ENCODE results near the gene PIWIL1. TPM values are rescaled to one million over a fixed set of nuclear protein-coding genes. Genes with fewer than 3 reads are reported as not detected.

PIWIL1 gene
- total RNA-seq, 2 experiments from 2014 or later: not detected

DNA sequence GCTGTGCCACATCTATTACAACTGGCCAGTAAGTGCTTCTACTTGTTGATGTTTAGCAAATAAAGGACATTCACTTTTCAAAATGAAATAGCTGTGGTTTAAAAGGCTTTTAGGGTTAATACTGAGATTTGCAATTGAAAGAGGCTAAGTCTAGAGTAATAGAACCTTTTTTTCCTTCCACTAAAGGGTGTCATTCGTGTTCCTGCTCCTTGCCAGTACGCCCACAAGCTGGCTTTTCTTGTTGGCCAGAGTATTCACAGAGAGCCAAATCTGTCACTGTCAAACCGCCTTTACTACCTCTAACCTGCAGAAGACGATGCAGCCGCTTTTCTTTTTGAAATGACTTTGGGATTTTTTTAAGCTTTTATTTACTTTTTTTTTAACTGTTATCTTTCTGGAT is 33.6 kb downstream of the PIWIL1 start:
- H3K36me3 Mint-ChIP-seq: no peaks in the 10 kb centered on the region

DNA sequence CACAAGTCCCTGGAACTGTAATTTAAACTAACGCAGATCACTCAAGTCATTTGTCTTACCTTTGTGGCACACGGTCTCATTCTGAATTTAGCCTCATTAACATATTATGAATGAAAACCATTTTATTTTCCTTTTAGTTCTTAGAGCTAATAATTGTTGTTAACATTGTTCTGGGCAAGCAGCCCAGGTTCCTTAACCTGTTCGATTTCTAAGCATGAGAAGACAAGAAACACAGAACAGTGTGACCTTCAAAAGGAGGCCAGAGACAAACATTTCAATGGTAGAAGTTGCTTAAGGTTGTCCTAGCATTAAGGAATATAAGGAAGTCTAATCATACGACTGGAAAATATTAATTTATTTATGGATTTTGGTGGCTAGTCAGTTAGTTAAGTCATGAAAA is 35.2 kb downstream of the PIWIL1 start:
- Mint-ChIP-seq H3K36me3 (no peaks in the 10 kb centered on the region), H3K4me1 (no peaks in the 10 kb centered on the region), H3K9me3 (ENCODE audit: low read depth) (no peaks in the 10 kb centered on the region), H3K27me3 (no peaks in the 10 kb centered on the region), H3K27ac (no peak overlapping the region), H3K4me3 (no peak overlapping the region)
- ATAC-seq (no peak), DNase-seq (no peak)
- CTCF ChIA-PET: no interaction called here

More for the DNA sequence above, 33.6 kb downstream of the PIWIL1 start:
- DNase-seq (no peak), ATAC-seq (no peak)
- H3K27me3 Mint-ChIP-seq: no peaks in the 10 kb centered on the region
- H3K4me3 Mint-ChIP-seq: no peak overlapping the region
- CTCF ChIA-PET: no interaction called here
- H3K27ac Mint-ChIP-seq: no peak overlapping the region
- H3K9me3 Mint-ChIP-seq (ENCODE audit: low read depth): no peaks in the 10 kb centered on the region
- no peaks in the 10 kb centered on the region for H3K4me1 Mint-ChIP-seq

DNA sequence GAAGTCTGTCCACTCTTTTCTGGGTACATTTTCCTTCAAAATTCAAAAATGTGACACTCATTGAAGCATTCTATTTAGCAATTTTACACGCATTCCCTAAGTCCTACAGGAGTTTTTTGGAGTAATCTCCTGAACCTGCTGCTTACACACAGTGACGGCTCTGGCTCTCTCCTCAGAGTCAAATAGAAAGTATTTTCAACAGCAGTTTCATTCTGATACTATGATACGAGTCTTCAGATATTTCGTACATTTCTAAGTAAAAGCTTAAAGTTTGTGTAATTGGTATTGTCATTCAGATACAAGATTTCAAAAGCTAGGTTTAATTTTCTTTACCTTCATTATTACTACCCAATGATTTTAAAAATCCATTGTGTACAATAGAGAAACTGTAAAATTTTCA is 36.4 kb downstream of the PIWIL1 start:
- Mint-ChIP-seq H3K4me3 (no peak overlapping the region), H3K36me3 (no peaks in the 10 kb centered on the region), H3K27ac (no peak overlapping the region), H3K4me1 (no peaks in the 10 kb centered on the region), H3K27me3 (no peaks in the 10 kb centered on the region), H3K9me3 (ENCODE audit: low read depth) (no peaks in the 10 kb centered on the region)
- DNase-seq (no peak), ATAC-seq (no peak)
- CTCF ChIA-PET: no interaction called here

DNA sequence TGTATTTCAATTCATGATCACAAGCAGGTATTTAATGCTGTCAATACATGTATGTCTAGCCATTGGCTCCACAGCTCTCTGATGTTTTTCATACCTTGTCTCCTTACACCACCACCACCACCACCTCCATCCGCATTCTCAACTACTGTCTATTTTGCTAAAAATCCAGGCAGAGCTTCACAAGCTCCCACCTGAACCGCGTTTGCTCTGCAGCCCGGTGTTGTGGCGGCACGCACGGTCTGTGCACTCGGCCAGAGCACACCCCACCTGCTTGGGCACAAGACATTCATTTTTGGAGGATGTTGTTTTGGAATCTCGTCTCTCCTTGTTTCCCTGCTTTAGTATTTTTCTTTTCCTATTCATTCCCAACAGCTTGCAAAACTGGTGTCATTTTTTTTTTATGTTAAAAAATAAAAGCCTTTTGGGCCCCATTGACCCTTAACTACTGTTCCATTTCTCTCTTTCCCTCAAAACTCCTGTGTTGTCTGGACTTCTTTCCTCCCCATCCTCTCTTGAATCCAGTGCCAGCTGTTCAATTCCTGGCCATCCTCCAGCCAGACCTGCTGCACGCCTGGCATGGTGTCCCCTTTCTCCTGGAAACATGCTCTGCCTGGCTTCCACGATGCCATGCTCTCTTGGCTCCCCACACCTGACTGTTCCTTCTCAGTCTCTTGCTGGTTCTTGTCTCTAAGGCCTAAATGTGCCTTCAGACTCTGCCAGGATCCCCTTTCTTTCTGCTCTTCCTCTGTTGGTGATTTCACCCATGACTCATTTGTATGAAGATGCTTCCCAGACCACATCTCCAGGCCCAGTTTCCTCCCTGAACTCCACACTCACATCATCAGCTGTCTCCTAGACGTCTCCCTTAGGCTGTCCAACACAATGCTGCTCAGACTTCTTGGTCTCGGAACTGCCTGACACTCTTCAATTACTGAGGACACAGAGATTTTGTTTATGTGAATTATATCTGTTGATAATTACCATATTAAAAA is 37.9 kb downstream of the PIWIL1 start:
- Mint-ChIP-seq H3K27ac (no peak overlapping the region), H3K27me3 (no peaks in the 10 kb centered on the region), H3K36me3 (no peaks in the 10 kb centered on the region), H3K4me1 (no peaks in the 10 kb centered on the region), H3K9me3 (ENCODE audit: low read depth) (no peaks in the 10 kb centered on the region), H3K4me3 (no peak overlapping the region)
- CTCF ChIA-PET: no interaction called here
- ATAC-seq (no peak), DNase-seq (no peak)

DNA sequence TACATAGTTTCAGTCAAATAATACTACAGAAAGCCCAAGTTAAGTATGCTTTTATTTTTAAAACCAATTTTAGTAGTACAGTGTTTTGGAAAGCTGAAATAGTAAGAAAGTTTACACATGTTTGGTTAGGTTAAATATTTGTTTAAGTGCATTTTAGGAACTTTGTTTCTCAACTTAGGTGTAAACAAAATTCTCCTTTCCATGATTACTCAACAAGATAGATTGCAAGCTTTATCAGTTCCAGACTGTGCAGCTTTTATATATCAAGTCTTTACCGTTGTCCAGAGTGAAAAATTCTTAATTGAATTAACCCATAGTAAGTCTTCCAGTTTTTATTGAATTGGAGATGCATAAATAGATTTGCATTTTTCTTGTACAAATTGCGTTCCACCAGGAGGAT is 45.1 kb downstream of the PIWIL1 start:
- no peak for ATAC-seq
- Mint-ChIP-seq H3K27me3 (no peaks in the 10 kb centered on the region), H3K27ac (no peak overlapping the region), H3K36me3 (no peaks in the 10 kb centered on the region), H3K9me3 (ENCODE audit: low read depth) (peaks cover 7% of the 10 kb centered on the region), H3K4me3 (no peak overlapping the region), H3K4me1 (no peaks in the 10 kb centered on the region)
- CTCF ChIA-PET: no interaction called here
- DNase-seq: no peak

DNA sequence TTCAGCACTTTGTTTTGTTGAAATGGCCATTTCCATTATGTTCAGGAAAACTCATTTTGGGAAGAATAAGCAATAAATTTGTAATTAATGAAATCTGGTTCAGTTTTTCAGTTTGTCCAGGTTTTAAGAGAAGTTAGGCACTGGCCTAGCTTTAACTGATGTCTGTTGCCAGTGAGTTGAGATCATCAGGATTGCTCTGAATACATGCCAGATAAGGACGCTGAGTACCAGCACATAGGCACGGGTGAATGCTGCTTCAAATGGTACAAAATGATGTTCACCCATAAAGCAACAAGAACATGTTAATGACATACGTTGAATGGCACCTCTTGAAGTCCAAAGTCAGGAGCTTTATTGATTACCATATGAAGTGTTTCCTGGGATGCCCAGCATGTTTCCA is 46.5 kb downstream of the PIWIL1 start:
- Mint-ChIP-seq H3K27me3 (no peaks in the 10 kb centered on the region), H3K4me3 (no peak overlapping the region), H3K27ac (no peak overlapping the region), H3K9me3 (ENCODE audit: low read depth) (peaks cover 12% of the 10 kb centered on the region), H3K4me1 (no peaks in the 10 kb centered on the region), H3K36me3 (peaks cover 4% of the 10 kb centered on the region)
- ATAC-seq: no peak
- CTCF ChIA-PET: no interaction called here
- DNase-seq: no peak

DNA sequence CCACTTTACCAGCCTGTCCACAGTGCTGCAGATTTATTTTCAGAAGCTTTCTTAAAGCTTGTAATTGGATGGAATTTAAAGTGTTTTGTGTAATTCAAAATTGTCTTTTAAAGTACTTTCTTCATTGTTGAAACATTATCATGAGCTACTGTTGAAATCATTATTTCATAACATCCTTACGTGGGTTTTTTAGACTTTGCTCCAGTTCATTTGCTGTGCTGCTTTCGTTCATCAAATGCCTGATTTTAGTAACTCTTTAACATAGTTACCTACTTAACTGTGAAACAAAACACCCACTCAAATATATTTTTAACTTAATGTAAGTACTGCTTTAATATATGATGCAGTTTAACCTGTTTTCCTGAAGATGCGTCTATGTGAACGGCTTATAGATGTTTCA is 47.5 kb downstream of the PIWIL1 start:
- H3K4me3 Mint-ChIP-seq: no peak overlapping the region
- peaks cover 14% of the 10 kb centered on the region for H3K9me3 Mint-ChIP-seq (ENCODE audit: low read depth)
- H3K4me1 Mint-ChIP-seq: no peaks in the 10 kb centered on the region
- H3K36me3 Mint-ChIP-seq: peaks cover 4% of the 10 kb centered on the region
- ATAC-seq: no peak
- CTCF ChIA-PET: no interaction called here
- no peak overlapping the region for H3K27ac Mint-ChIP-seq
- H3K27me3 Mint-ChIP-seq: no peaks in the 10 kb centered on the region
- DNase-seq: no peak

DNA sequence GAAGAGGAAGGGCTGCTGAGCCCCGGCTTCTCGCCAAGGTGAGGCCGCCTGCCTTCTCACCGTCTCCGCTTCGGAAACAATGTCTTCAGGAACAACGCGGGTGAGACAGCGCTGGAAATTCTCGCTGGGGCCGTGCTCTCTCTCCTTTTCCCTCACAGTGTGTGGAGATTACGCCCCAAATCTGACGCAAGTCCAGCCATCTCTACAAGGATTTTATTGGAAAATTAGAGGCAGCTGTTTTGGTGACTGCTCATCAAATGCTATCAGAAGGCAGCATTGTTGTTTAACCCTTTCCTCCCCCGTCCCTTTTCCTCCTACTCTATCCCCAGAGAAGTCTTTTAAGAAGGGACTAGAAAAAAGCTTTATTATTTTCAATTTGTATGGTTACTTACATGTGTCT is 53.5 kb downstream of the PIWIL1 start:
- no peak overlapping the region for H3K4me3 Mint-ChIP-seq
- peaks cover 3% of the 10 kb centered on the region for H3K27me3 Mint-ChIP-seq
- CTCF ChIA-PET: no interaction called here
- H3K9me3 Mint-ChIP-seq (ENCODE audit: low read depth): peaks cover 13% of the 10 kb centered on the region
- H3K4me1 Mint-ChIP-seq: peaks cover 5% of the 10 kb centered on the region
- ATAC-seq: no peak
- H3K36me3 Mint-ChIP-seq: peaks cover 4% of the 10 kb centered on the region
- DNase-seq: no peak
- no peak overlapping the region for H3K27ac Mint-ChIP-seq

DNA sequence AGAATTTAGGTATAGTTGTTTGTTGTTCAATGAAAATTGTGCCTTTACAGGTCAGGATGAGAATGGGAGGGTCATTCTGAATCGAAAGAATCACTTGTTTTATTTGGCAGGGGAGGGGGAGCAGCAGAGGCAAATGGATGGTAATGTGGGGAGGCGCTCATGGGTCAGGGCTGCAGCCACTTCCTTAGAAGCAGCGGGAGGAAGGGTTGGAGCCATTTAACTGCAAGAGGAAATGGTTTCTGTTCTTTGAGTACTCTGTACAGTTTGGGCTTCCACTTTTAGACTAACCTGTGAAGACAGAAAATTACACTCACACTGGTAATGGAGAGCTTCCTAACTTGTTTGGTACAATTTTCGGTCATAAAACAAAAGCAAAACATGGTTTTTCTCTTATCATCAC is 57.2 kb downstream of the PIWIL1 start:
- Mint-ChIP-seq H3K27me3 (peaks cover 3% of the 10 kb centered on the region), H3K4me3 (peak overlapping the region; percentile 12), H3K4me1 (peaks cover 5% of the 10 kb centered on the region), H3K36me3 (no peaks in the 10 kb centered on the region), H3K27ac (no peak overlapping the region), H3K9me3 (ENCODE audit: low read depth) (peaks cover 6% of the 10 kb centered on the region)
- no peak for DNase-seq
- no peak for ATAC-seq
- CTCF ChIA-PET: no interaction called here

DNA sequence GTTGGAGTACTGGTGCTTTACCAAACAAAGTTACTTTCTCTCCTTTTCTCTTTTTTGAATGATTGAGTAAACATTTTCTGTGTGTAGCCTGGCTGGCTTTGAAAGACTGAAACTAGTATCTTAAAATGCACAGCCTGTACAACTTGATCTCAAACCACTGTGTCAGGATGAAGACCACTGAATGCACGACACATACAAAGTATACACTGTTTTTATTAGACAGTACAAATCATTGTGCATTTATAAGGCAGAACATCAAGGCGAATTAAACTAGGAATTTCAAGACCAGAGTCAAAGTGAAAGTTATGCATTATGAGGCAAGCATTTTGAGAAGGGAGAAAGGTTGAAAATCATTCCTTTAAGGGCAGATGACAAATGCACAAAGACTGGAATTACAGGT is 59.0 kb downstream of the PIWIL1 start:
- H3K36me3 Mint-ChIP-seq: no peaks in the 10 kb centered on the region
- peaks cover 5% of the 10 kb centered on the region for H3K4me1 Mint-ChIP-seq
- no peak overlapping the region for H3K4me3 Mint-ChIP-seq
- no peak overlapping the region for H3K27ac Mint-ChIP-seq
- CTCF ChIA-PET: no interaction called here
- DNase-seq (no peak), ATAC-seq (no peak)
- peaks cover 4% of the 10 kb centered on the region for H3K9me3 Mint-ChIP-seq (ENCODE audit: low read depth)
- peaks cover 3% of the 10 kb centered on the region for H3K27me3 Mint-ChIP-seq

DNA sequence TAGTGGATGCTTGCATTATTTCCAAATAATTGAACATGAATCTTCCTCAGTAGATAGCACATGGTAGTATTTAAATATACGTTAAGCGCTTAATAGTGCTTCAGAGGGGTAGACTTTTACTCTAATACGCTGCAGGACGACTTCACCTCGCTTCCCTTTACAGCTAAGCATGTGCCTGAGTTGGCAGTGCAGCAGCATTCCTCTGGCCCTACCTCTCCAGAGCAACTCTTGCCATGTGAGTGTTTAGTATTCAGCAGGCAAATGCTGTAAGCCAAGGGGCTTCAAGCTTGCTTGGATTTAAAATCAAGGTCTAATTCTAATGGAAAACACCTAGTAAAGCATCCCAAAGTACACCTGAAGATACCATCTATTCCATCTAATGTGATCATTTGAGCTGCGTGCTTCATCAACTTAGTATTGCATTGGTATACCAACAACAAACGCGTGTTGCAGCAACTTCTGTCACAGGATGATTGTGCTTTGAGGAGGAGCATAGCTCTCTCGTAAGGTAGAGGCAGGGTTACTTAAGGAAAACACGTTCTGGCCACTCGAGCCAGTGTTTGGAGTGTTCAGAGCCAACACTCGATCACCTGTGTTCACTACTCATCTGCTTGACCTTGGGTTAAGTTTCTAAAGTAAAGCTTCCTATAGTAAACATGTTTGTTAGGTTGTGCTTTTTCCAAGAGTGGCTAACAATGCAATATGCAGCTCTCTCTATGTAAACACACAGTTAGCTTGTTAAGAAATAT is 60.6 kb downstream of the PIWIL1 start:
- peaks cover 3% of the 10 kb centered on the region for H3K27me3 Mint-ChIP-seq
- CTCF ChIA-PET: no interaction called here
- ATAC-seq: no peak

DNA sequence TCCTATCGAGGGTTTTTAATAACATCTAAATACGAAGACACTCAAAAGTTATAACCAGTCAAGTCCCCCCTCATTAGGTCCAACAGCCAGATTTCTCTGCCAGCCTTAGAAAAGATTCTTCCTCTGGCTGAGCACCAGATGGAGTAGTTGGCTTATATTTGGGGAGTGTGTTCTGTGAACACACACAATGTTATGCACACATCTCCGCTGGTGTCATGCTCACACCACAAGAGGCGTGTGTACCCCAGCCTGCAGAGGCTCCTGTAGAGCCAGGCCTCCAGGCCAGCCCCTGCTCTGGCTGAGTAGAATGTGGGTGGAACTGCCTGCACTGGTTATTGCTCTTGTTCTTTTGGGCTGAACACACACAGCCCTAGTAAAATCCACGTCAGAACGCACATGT is 64.0 kb downstream of the PIWIL1 start:
- no peak overlapping the region for H3K27ac Mint-ChIP-seq
- H3K36me3 Mint-ChIP-seq: no peaks in the 10 kb centered on the region
- ATAC-seq (no peak), DNase-seq (no peak)
- no peaks in the 10 kb centered on the region for H3K4me1 Mint-ChIP-seq
- H3K4me3 Mint-ChIP-seq: no peak overlapping the region
- CTCF ChIA-PET: no interaction called here
- H3K27me3 Mint-ChIP-seq: no peaks in the 10 kb centered on the region
- H3K9me3 Mint-ChIP-seq (ENCODE audit: low read depth): no peaks in the 10 kb centered on the region

More for the DNA sequence above, 60.6 kb downstream of the PIWIL1 start:
- Mint-ChIP-seq H3K36me3 (no peaks in the 10 kb centered on the region), H3K4me3 (no peak overlapping the region), H3K4me1 (peaks cover 5% of the 10 kb centered on the region), H3K9me3 (ENCODE audit: low read depth) (peaks cover under 1% of the 10 kb centered on the region), H3K27ac (no peak overlapping the region)
- no peak for DNase-seq

DNA sequence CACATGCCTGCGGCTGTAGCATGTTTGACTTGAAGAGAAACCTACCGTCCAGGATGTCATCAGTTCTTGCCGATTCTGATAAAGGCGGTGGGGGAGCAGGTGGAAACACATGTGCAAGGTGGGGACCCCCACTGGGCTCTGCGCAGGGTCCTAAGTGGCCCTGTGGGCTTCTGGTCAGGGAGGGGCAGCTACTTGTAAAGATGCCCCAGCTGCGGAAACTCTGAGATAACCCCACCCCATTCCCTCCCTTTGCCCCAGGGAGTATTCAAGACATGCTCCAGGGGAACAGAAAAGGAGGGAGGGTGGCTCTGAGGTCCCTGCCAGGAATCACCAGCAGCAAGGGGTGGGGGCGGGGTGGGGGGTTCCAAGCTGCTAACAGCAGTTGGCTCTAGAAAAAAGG is 67.6 kb downstream of the PIWIL1 start:
- Mint-ChIP-seq H3K9me3 (ENCODE audit: low read depth) (no peaks in the 10 kb centered on the region), H3K27me3 (no peaks in the 10 kb centered on the region), H3K4me1 (no peaks in the 10 kb centered on the region), H3K4me3 (no peak overlapping the region), H3K36me3 (no peaks in the 10 kb centered on the region), H3K27ac (no peak overlapping the region)
- no peak for DNase-seq
- CTCF ChIA-PET: no interaction called here
- no peak for ATAC-seq

DNA sequence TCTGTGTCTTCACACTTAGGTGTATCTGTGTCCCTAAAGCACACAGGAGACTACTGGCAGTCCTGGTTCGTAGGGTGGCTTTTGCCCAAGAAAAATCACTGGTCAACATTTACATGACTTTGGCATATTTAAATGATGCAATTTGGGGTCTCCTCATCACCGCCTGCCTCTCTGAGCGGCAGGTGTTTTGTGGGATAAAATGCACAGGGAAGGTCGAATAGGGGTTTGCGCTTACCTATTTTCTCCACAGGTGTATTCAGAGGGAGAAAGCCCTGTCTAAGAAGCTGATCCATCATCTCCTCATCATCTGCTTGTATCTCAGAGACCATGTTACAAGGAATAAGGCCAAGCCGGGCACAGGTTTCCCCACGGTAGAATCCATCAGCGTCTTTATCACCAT is 74.7 kb downstream of the PIWIL1 start:
- Mint-ChIP-seq H3K4me1 (no peaks in the 10 kb centered on the region), H3K27ac (no peak overlapping the region)

More for the DNA sequence above, 74.7 kb downstream of the PIWIL1 start:
- CTCF ChIA-PET: no interaction called here
- H3K27me3 Mint-ChIP-seq: no peaks in the 10 kb centered on the region
- DNase-seq (no peak), ATAC-seq (no peak)
- H3K4me3 Mint-ChIP-seq: no peak overlapping the region
- H3K9me3 Mint-ChIP-seq (ENCODE audit: low read depth): no peaks in the 10 kb centered on the region
- H3K36me3 Mint-ChIP-seq: no peaks in the 10 kb centered on the region

Data from activated CD8-positive, alpha-beta memory T cell treated with anti-CD3 and anti-CD28 coated beads, Interleukin-2, amount 10 ng/mL, durations not matched to agents 7 days and 5 days (primary cell).